SU-DHL-6 (cell line): ENCODE measurements around the gene ACAP3.
A peak's percentile ranks its signal among the peaks of the same experiment; 100 is the strongest.

Experiments
- H2AFZ ChIP-seq: fragments of 200-600 bp; sonication (generic); 2 replicates; pipeline ENCODE4 v1.6.1; 2014; ENCODE audit warnings: low read depth, mild to moderate bottlenecking, moderate library complexity, mixed read lengths, antibody characterized with exemption, low read length; ENCODE audit not compliant: severe bottlenecking
- H3F3A ChIP-seq: fragments of 200-600 bp; shearing (Covaris generic); 2 replicates; pipeline ENCODE4 v1.6.0; 2016; ENCODE audit warnings: antibody characterized with exemption, mild to moderate bottlenecking; ENCODE audit not compliant: insufficient read depth
- H3K27ac ChIP-seq: fragments of 200-600 bp; sonication (generic); 2 replicates; pipeline ENCODE4 v1.5.1; 2016; ENCODE audit warnings: low read depth, mild to moderate bottlenecking, low read length, moderate library complexity, mixed read lengths
- H3K27me3 ChIP-seq: fragments of 200-600 bp; sonication (generic), shearing (Covaris generic); 2 replicates; pipeline ENCODE4 v1.6.0; 2014; ENCODE audit warnings: mild to moderate bottlenecking, low read length
- H3K36me3 ChIP-seq: fragments of 200-600 bp; sonication (generic); 2 replicates; pipeline ENCODE4 v1.6.1; 2014; ENCODE audit warnings: mild to moderate bottlenecking, low read length, mixed read lengths
- H3K4me2 ChIP-seq: fragments of 300-600, 200-600 bp; shearing (Covaris generic), sonication (generic); 2 replicates; pipeline ENCODE4 v1.6.0; 2014; ENCODE audit warnings: low read length, low read depth, mild to moderate bottlenecking; ENCODE audit not compliant: poor library complexity, severe bottlenecking
- H3K4me3 ChIP-seq: fragments of 200-600 bp; sonication (generic); 2 replicates; pipeline ENCODE4 v1.5.1; 2014; ENCODE audit warnings: antibody characterized with exemption, low read length, mild to moderate bottlenecking, mixed read lengths; ENCODE audit not compliant: insufficient read depth, poor library complexity, severe bottlenecking
- H3K79me2 ChIP-seq: fragments of 200-600 bp; sonication (generic); 2 replicates; pipeline ENCODE4 v1.6.1; 2014; ENCODE audit warnings: mild to moderate bottlenecking, low read length, moderate library complexity; ENCODE audit not compliant: insufficient read depth
- H3K9ac ChIP-seq: fragments of 200-600 bp; sonication (generic); 2 replicates; pipeline ENCODE4 v1.7.0; 2014; ENCODE audit warnings: mild to moderate bottlenecking, low read length
- H3K9me2 ChIP-seq: fragments of 200-600 bp; sonication (generic); replicated peaks from 2 replicates; pipeline ENCODE4 v1.6.1; 2014; ENCODE audit warnings: low read length; ENCODE audit not compliant: insufficient read depth
- H3K9me3 ChIP-seq: fragments of 200-600 bp; sonication (generic); 2 replicates; pipeline ENCODE4 v1.6.1; 2014; ENCODE audit warnings: low read length, mixed read lengths; ENCODE audit not compliant: insufficient read depth
- H4K20me1 ChIP-seq: fragments of 200-600 bp; sonication (generic); 2 replicates; pipeline ENCODE4 v1.6.1; 2014; ENCODE audit warnings: low read depth, mild to moderate bottlenecking, antibody characterized with exemption, low read length, moderate library complexity, mixed read lengths
- CTCF ChIP-seq: fragments of 200-600 bp; sonication (generic); IDR thresholded peaks from one replicate; pipeline ENCODE4 v1.5.1; 2017; ENCODE audit warnings: antibody characterized with exemption, mild to moderate bottlenecking, low read length, moderate library complexity; ENCODE audit not compliant: insufficient read depth, poor library complexity, severe bottlenecking
- EZH2phosphoT487 ChIP-seq: fragments of 200-600 bp; sonication (generic), shearing (Covaris generic); conservative IDR thresholded peaks from 2 replicates; pipeline ENCODE4 v1.6.1; 2018; ENCODE audit warnings: mild to moderate bottlenecking, antibody characterized with exemption, low read length, moderate library complexity, mixed read lengths

ACAP3 gene

GRCh38 chr1:1352786-1353388 is 45.2 kb upstream of the ACAP3 start:
- no peaks in the 10 kb centered on the region for H3K9me2 ChIP-seq
- no peak overlapping the region for H2AFZ ChIP-seq
- H3K27ac ChIP-seq: no peak overlapping the region
- no peaks in the 10 kb centered on the region for H3K27me3 ChIP-seq
- no peaks in the 10 kb centered on the region for H3K79me2 ChIP-seq
- H3K4me3 ChIP-seq: no peak overlapping the region
- H3K9ac ChIP-seq: no peak overlapping the region
- peaks cover 6% of the 10 kb centered on the region; the same call in 1 of the 2 replicates for H3F3A ChIP-seq
- H3K4me2 ChIP-seq: no peak overlapping the region
- no peaks in the 10 kb centered on the region for H3K9me3 ChIP-seq
- TF ChIP-seq EZH2phosphoT487: no peak
- no peak for TF ChIP-seq CTCF
- no peaks in the 10 kb centered on the region for H3K36me3 ChIP-seq
- H4K20me1 ChIP-seq: no peaks in the 10 kb centered on the region

GRCh38 chr1:1351511-1352427 is 44.0 kb upstream of the ACAP3 start:
- H3K79me2 ChIP-seq: 0 out of 2 replicates have a peak, but pooled peaks cover 1% of the 10 kb centered on the region
- TF ChIP-seq CTCF (no peak), EZH2phosphoT487 (no peak)
- H3K4me3 ChIP-seq: no peak overlapping the region
- no peak overlapping the region for H2AFZ ChIP-seq
- no peak overlapping the region for H3K4me2 ChIP-seq
- no peaks in the 10 kb centered on the region for H3K27me3 ChIP-seq
- H3K9ac ChIP-seq: no peak overlapping the region
- H3K9me3 ChIP-seq: no peaks in the 10 kb centered on the region
- no peak overlapping the region for H3K27ac ChIP-seq
- H3K36me3 ChIP-seq: no peaks in the 10 kb centered on the region
- H4K20me1 ChIP-seq: no peaks in the 10 kb centered on the region
- H3K9me2 ChIP-seq: no peaks in the 10 kb centered on the region
- peaks cover 6% of the 10 kb centered on the region; the same call in 1 of the 2 replicates for H3F3A ChIP-seq

GRCh38 chr1:1349256-1350012 is 41.7 kb upstream of the ACAP3 start, which contains the start of gene DVL1:
Gene DVL1, minus strand, starts transcription at chr1:1349418. Its CDS starts 353 bp downstream, at chr1:1349065.
- H3K9me3 ChIP-seq: no peaks in the 10 kb centered on the region
- TF ChIP-seq CTCF (peak; percentile 43), EZH2phosphoT487 (no peak)
- peaks cover 6% of the 10 kb centered on the region; the same call in 1 of the 2 replicates for H3K79me2 ChIP-seq
- no peaks in the 10 kb centered on the region for H3K36me3 ChIP-seq
- H3F3A ChIP-seq: peaks cover 6% of the 10 kb centered on the region; the same call in 1 of the 2 replicates
- H4K20me1 ChIP-seq: no peaks in the 10 kb centered on the region
- peak within 1 kb of the TSS; percentile 78 for H3K9ac ChIP-seq
- peak within 1 kb of the TSS; percentile 88 for H3K4me3 ChIP-seq
- H3K27ac ChIP-seq: peak within 1 kb of the TSS; percentile 62
- no peaks in the 10 kb centered on the region for H3K27me3 ChIP-seq
- H3K4me2 ChIP-seq: peak within 1 kb of the TSS; percentile 91
- H3K9me2 ChIP-seq: no peaks in the 10 kb centered on the region
- H2AFZ ChIP-seq: no peak within 1 kb of the TSS
